H1 (cell line): ENCODE results near the gene R3HDML. TPM values are rescaled to one million over a fixed set of nuclear protein-coding genes. Genes with fewer than 3 reads are reported as not detected.

Experiments
- CEBPB ChIP-seq: IDR thresholded peaks from 2 replicates; pipeline ENCODE4 v1.6.1; 2012; ENCODE audit warnings: low read depth, low read length
- JUND ChIP-seq: IDR thresholded peaks from 2 replicates; pipeline ENCODE4 v1.6.1; 2011; ENCODE audit warnings: mild to moderate bottlenecking, improper control_type of control experiment, low read length
- KDM5A ChIP-seq: fragments of 200-600 bp; IDR thresholded peaks from 2 replicates; pipeline ENCODE4 v1.7.1; 2012; ENCODE audit warnings: mild to moderate bottlenecking, low read length, inconsistent platforms, mixed read lengths
- RXRA ChIP-seq: IDR thresholded peaks from 2 replicates; pipeline ENCODE4 v1.6.1; 2011; ENCODE audit warnings: low read depth, mild to moderate bottlenecking, low read length, moderate library complexity; ENCODE audit not compliant: insufficient read depth
- SIX5 ChIP-seq: IDR thresholded peaks from 2 replicates; pipeline ENCODE4 v1.6.1; 2011; ENCODE audit warnings: mild to moderate bottlenecking, low read depth, low read length
- TAF7 ChIP-seq: optimal IDR thresholded peaks from 2 replicates; pipeline ENCODE3; 2011; ENCODE audit warnings: low read depth, mild to moderate bottlenecking, inconsistent platforms, low read length, moderate library complexity, borderline replicate concordance
- polyA plus RNA-seq, 7 experiments: library from polyadenylated mRNA; depleted of rRNA in 3 of 7; stranded (reverse) in 5 of 7; unstranded in 2 of 7; fragments of >200 nt in 5 of 7; fragments of 200-250 nt in 2 of 7; gene quantifications; 1 replicate in 5 of 7; 2 replicates in 1 of 7; 4 replicates in 1 of 7; pipeline versions ENCODE4 v1.2.1 to v1.2.3, GENCODE V29; 2011 to 2013; ENCODE audit warnings: missing spikeins in 2 of 7, mixed read lengths in 2 of 7
- total RNA-seq: library from RNA; stranded (reverse); fragmentation: NEBNext Ultra II Directional; extraction: Animal tissue kit (Norgen Biotek cat#: 25700); gene quantifications from 2 replicates; pipeline ENCODE4 v1.2.1, GENCODE V29; 2021

The R3HDML gene
- total and polyA plus RNA-seq, 2 of the 8 experiments (the other 6 are each of a cell fraction or from before 2014, with no cell fraction given): not detected

DNA sequence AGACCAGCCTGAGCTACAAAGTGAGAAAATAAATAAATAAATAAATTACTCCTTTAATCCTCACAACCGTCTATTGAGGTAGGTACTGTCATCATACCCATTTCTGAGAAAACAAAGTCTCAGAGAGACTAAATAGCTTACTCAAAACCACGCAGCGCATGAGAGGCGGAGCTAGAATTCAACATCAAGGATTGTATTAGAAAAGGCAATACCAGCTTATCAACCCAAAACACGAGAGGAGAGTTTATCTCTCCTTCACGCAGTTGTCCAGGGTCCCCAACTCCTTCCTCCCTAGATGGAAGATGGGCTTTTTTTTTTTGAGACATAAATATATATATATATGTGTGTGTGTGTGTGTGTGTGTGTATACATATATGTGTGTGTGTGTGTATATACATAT is 30.9 kb downstream of the R3HDML start (continued):
- no peak for TF ChIP-seq SIX5
- TF ChIP-seq TAF7: no peak
- TF ChIP-seq RXRA: no peak
- no peak for TF ChIP-seq CEBPB
- TF ChIP-seq KDM5A: no peak
- no peak for TF ChIP-seq JUND
